ENCODE results near the gene TRIM58.
A peak's percentile ranks its signal among the peaks of the same experiment; 100 is the strongest.

Gene TRIM58, protein sequence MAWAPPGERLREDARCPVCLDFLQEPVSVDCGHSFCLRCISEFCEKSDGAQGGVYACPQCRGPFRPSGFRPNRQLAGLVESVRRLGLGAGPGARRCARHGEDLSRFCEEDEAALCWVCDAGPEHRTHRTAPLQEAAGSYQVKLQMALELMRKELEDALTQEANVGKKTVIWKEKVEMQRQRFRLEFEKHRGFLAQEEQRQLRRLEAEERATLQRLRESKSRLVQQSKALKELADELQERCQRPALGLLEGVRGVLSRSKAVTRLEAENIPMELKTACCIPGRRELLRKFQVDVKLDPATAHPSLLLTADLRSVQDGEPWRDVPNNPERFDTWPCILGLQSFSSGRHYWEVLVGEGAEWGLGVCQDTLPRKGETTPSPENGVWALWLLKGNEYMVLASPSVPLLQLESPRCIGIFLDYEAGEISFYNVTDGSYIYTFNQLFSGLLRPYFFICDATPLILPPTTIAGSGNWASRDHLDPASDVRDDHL

DNA sequence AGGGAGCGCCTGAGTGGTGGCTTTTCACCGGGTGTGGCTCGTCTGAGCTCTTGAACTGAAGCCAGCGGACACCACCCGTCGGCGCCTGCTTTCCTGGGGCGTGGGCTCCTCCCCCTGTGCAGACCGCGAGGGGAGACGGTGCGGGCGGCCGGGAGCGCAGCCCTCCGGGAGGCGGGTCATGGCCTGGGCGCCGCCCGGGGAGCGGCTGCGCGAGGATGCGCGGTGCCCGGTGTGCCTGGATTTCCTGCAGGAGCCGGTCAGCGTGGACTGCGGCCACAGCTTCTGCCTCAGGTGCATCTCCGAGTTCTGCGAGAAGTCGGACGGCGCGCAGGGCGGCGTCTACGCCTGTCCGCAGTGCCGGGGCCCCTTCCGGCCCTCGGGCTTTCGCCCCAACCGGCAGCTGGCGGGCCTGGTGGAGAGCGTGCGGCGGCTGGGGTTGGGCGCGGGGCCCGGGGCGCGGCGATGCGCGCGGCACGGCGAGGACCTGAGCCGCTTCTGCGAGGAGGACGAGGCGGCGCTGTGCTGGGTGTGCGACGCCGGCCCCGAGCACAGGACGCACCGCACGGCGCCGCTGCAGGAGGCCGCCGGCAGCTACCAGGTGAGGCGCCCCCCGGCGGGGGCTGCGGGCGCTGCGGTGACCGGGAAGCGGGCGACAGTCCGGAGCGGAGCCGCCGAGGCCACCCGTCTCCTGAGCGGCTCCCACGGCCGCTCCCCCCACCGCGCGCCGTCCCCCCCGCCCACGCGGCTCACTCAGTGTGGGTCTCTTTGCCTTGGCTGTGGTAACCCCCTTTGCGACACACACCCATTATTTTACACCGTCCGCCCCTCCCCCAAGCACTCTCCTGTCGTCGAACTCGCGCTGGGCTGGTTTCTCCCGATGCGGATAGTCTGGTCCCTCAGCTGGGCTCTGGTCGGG is at the start of gene TRIM58:
Gene TRIM58, plus strand, starts transcription at position 119 of the 916 bp plus-strand sequence. Its CDS starts 60 bp downstream, at position 179.
- DNase-seq (ENCODE audit: low read depth in 2 of 2), result peak; percentile 16 to 46
- TF ChIP-seq, protein P1, sequence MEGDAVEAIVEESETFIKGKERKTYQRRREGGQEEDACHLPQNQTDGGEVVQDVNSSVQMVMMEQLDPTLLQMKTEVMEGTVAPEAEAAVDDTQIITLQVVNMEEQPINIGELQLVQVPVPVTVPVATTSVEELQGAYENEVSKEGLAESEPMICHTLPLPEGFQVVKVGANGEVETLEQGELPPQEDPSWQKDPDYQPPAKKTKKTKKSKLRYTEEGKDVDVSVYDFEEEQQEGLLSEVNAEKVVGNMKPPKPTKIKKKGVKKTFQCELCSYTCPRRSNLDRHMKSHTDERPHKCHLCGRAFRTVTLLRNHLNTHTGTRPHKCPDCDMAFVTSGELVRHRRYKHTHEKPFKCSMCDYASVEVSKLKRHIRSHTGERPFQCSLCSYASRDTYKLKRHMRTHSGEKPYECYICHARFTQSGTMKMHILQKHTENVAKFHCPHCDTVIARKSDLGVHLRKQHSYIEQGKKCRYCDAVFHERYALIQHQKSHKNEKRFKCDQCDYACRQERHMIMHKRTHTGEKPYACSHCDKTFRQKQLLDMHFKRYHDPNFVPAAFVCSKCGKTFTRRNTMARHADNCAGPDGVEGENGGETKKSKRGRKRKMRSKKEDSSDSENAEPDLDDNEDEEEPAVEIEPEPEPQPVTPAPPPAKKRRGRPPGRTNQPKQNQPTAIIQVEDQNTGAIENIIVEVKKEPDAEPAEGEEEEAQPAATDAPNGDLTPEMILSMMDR (IDR thresholded peaks at IDR 0.05; ENCODE audit: low read depth, low read length), result no peak
- peak within 1 kb of the TSS; percentile 35 to 57 for H3K4me3 ChIP-seq (replicated peaks in 1 of 2; ENCODE audit: low read depth in 2 of 2, low read length in 2 of 2)

DNA sequence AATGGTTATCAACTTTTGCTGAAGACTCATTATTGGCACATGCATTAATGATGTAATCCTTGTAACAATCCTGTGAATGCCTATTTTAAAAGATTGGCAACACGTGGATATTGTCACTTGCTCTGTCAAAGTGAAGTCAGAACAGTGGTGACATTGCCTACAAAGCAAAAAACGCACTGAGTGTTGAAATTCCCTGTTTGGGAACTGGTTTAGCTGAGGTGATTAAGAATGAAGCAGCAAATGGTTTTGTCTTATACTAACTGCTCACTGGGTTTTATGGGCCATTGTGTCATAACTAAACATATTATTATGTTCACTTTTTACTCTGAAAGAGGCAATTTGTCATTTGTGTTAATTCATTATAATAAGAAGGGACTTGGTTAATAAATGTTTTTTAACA is 44.4 kb upstream of the TRIM58 start:
- TF ChIP-seq, protein P1 (IDR thresholded peaks at IDR 0.05; ENCODE audit: low read depth, low read length), result no peak
- no peak for DNase-seq (ENCODE audit: low read depth in 2 of 2)
- no peak overlapping the region for H3K4me3 ChIP-seq (replicated peaks in 1 of 2; ENCODE audit: low read depth in 2 of 2, low read length in 2 of 2)

DNA sequence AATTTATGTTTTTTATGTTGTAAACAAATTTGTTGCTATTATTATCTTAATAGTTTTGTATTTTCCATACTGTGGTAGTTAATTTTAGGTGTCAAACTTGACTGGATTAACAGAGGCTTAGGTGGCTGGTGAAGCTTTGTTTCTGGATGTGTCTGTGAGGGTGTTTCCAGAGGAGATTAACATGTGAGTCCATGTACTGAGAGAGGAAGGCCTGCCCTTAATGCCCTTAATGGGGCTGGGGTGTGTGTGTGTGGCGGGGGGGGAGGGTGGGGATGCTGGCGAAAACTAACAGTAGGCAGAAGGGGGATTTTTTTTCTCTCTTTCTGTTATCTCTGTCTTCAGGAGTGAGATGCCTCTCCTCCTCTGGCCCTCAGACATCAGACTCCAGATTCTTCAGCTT is 34.9 kb upstream of the TRIM58 start:
- TF ChIP-seq, protein P1 (IDR thresholded peaks at IDR 0.05; ENCODE audit: low read depth, low read length), result no peak
- H3K4me3 ChIP-seq (replicated peaks in 1 of 2; ENCODE audit: low read depth in 2 of 2, low read length in 2 of 2), result no peak overlapping the region
- DNase-seq (ENCODE audit: low read depth in 2 of 2), result no peak

DNA sequence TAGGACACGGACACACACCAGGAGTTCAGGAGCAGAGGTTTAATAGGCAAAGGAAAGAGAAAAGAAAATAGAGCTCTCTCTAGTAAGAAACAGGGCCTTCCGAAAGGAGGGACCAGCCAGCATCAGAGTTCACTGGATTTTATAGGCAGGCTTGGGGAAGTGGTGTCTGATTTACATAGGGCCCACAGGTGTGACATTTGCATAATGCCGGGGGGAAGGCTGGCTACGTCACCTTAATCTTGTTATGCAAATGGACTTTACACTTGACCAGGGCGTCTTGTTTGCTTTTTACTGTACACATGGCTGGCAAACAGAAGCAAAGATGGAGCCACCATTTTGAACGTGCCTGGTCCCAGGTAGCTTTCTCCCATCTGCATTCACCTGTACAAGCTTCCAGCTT is 33.0 kb upstream of the TRIM58 start, which contains the start of gene OR14A16:
Gene OR14A16, minus strand, starts transcription at position 97 of the 400 bp plus-strand sequence. CDS start 8,390 bp downstream, outside the sequence.
- DNase-seq (ENCODE audit: low read depth in 2 of 2), result no peak
- no peak within 1 kb of the TSS for H3K4me3 ChIP-seq (replicated peaks in 1 of 2; ENCODE audit: low read depth in 2 of 2, low read length in 2 of 2)
- TF ChIP-seq, protein P1 (IDR thresholded peaks at IDR 0.05; ENCODE audit: low read depth, low read length), result no peak

DNA sequence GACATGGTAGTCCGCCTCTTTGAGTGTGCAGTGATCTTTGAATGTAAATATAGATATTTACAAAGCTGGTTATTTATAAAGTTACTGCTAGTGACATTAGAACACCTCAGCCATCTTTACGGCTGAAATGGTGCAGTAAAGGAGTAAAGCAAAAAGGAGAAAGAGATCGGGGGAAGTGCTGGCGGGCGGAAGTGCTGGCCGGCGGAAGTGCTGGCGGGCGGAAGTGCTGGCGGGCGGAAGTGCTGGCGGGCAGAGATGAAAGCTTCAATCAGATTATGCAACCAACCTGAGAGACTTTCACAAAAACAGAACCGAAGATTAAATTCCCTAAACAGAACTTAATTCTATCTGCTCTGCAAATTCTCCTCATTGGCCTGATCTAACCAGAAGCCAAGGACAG is 31.6 kb upstream of the TRIM58 start:
- no peak overlapping the region for H3K4me3 ChIP-seq (replicated peaks in 1 of 2; ENCODE audit: low read depth in 2 of 2, low read length in 2 of 2)
- TF ChIP-seq, protein P1 (IDR thresholded peaks at IDR 0.05; ENCODE audit: low read depth, low read length), result no peak
- DNase-seq (ENCODE audit: low read depth in 2 of 2), result no peak

DNA sequence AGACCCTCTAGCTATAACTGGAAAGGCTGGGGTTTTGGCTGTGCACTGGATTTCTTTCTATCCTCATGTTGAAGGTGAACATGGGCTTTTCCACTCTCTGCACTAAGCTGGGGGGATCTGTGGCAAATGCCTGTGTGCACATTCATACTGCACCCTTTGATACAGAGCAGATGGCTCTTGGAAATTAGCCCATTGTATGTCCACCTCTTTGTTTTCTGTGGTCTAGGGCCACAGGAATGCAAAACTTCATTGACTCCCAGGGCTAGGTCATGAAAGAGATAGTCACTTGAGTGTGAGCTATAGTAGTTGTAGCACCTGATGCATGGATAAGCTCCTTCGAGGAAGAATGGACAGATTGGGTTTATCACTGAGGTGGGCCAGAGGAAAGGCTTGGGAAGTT is 27.3 kb upstream of the TRIM58 start:
- no peak for DNase-seq (ENCODE audit: low read depth in 2 of 2)
- TF ChIP-seq, protein P1 (IDR thresholded peaks at IDR 0.05; ENCODE audit: low read depth, low read length), result no peak
- no peak overlapping the region for H3K4me3 ChIP-seq (replicated peaks in 1 of 2; ENCODE audit: low read depth in 2 of 2, low read length in 2 of 2)

Measured in cardiac fibroblast (primary cell).